H1 (cell line): Measurements from ENCODE around the gene LSM3. TPM values are rescaled to one million over a fixed set of nuclear protein-coding genes. Genes with fewer than 3 reads are reported as not detected.

Source experiments
- CHD7 ChIP-seq: fragments of 300-600 bp; sonication (generic); IDR thresholded peaks from 2 replicates; pipeline ENCODE4 v1.7.1; 2012; ENCODE audit warnings: low read length, moderate library complexity, mild to moderate bottlenecking, inconsistent platforms; ENCODE audit not compliant: insufficient replicate concordance
- KDM1A ChIP-seq: fragments of 200-600, 300-600 bp; sonication (generic); IDR thresholded peaks from 2 replicates; pipeline ENCODE4 v1.7.1; 2016; ENCODE audit warnings: mild to moderate bottlenecking, low read length, borderline replicate concordance
- MAFK ChIP-seq: IDR thresholded peaks from 2 replicates; pipeline ENCODE4 v1.6.1; 2012; ENCODE audit warnings: low read depth, mild to moderate bottlenecking, improper control_type of control experiment, low read length
- TAF1 ChIP-seq: IDR thresholded peaks from 2 replicates; pipeline ENCODE4 v1.6.1; 2011; ENCODE audit warnings: mild to moderate bottlenecking, low read depth, low read length
- polyA plus RNA-seq, 7 experiments: library from polyadenylated mRNA; depleted of rRNA in 3 of 7; stranded (reverse) in 5 of 7; unstranded in 2 of 7; fragments of >200 nt in 5 of 7; fragments of 200-250 nt in 2 of 7; gene quantifications; 1 replicate in 5 of 7; 2 replicates in 1 of 7; 4 replicates in 1 of 7; pipeline versions ENCODE4 v1.2.1 to v1.2.3, GENCODE V29; 2011 to 2013; ENCODE audit warnings: missing spikeins in 2 of 7, mixed read lengths in 2 of 7
- total RNA-seq: library from RNA; stranded (reverse); fragmentation: NEBNext Ultra II Directional; extraction: Animal tissue kit (Norgen Biotek cat#: 25700); gene quantifications from 2 replicates; pipeline ENCODE4 v1.2.1, GENCODE V29; 2021

The LSM3 gene
- total and polyA plus RNA-seq, 2 of the 8 experiments (the other 6 are each of a cell fraction or from before 2014, with no cell fraction given): 7.1 to 25.4 TPM

GRCh38 chr3:14221902-14222301 is 43.3 kb downstream of the LSM3 start (continued):
- TF ChIP-seq CHD7: no peak
- no peak for TF ChIP-seq TAF1
- TF ChIP-seq KDM1A: no peak
- TF ChIP-seq MAFK: no peak
